Measurements from ENCODE around the gene PRKACA.

PRKACA gene

DNA sequence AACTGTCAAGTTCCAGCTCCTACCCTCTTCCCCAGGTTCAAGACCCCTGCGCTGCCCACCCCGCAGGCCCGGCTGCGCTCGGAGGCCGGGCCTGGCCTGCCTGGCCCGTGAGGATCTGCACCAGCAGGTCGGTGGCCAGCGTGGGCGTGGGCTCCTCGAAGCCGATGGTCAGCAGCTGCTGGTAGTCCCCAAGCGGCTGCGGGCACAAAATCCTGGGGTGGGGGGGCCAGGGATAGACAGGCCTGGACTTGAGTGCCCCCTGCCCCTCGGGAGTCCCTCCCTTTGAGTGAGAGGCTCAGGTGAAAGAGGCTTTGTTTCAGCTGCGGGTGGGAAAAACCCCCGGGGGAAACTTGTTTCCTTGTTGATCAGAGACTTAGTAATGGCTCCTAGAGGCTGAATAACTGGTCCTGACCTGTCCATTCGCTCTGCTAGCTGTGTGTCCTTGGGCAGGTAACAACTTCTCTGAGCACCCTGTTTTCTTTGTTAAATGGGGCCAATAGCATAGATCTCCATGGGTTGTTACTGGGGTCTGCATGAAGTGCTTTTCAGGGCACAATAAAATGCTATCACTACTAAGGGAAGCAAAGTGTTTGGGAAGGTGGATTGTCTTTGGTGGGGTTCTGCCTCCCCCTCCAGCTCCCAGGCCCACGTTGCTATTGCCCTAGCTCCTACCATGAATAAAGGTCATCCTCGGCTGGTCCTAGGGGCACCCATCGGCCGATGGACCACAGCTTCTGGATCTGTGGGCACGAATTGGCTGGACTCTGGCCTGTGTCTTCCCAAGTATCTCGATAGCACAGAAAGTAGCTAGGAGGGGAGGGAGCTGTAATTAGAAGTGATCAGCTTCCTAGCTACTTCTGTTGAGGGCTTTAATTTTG lies 35.5 kb downstream of the PRKACA start:
- TF ChIP-seq POLR2AphosphoS5 (IDR thresholded peaks at IDR 0.05; ENCODE audit: borderline replicate concordance, low read depth, low read length) = no peak
- TF ChIP-seq EZH2 (IDR thresholded peaks at IDR 0.05) = no peak
- TF ChIP-seq FOXP2 (optimal IDR thresholded peaks at IDR 0.05; ENCODE audit: control extremely low read depth, extremely low read length, insufficient read depth) = no peak
- Histone ChIP-seq H3K4me3 (peak overlapping the region; percentile 84), H3K9me3 (ENCODE audit: low read depth, low read length) (no peaks in the 10 kb centered on the region), H3K36me3 (ENCODE audit: insufficient read depth, low read length) (no peaks in the 10 kb centered on the region; the same call in 1 of the 2 replicates), H3K9ac (ENCODE audit: insufficient read length) (peak overlapping the region; percentile 67), H3K27ac (no peak overlapping the region)
- no peak for DNase-seq (ENCODE audit: low read depth, low spot score)

DNA sequence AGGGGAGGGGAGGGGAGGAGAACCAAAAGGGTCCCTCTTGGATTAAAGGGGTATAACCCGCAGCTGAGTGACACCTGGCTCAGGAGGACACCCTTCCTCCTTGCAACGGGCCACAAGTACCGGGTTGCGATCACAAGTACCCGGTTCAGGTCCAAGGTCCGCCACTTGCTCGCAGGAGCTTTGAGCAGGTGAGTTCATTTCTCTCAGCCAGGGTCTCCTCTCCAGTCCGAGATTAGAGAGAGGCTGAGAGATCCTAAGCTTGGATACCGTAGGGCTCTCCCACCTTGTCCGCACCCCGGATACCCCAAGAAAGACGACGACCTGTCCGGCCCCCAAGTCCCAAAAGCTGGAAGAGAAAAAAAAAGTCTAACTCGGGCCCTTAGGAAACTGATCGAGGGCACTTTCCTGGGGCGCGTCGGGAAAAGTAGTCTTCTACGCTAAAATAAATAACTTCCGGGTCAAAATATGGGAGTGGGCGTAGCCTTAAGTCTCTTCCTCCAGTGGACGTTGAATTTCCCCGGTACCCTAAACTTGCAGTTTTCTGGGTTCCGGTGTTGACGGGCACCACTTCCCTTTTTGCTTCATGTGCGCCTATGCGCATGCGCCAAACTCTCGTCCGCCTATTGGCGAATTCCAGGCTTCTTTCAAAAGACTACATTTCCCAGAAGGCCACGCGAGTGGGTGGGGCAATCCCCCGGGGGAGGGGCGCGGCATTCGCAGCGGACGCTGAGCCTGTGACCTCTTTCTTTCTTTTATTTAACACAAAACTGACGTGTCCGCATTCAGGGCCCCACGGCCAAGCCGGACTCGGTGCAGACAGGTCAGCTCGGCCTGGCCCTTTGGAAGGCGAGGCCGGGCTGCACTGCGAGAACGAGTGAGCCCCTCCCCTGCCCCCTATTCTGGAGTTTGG lies 36.4 kb downstream of the PRKACA start:
- Histone ChIP-seq H3K4me3 (peak overlapping the region; percentile 84), H3K9me3 (ENCODE audit: low read depth, low read length) (no peaks in the 10 kb centered on the region), H3K36me3 (ENCODE audit: insufficient read depth, low read length) (no peaks in the 10 kb centered on the region), H3K9ac (ENCODE audit: insufficient read length) (peak overlapping the region; percentile 81), H3K27ac (no peak overlapping the region)
- peak; percentile 98 for DNase-seq (ENCODE audit: low read depth, low spot score)
- TF ChIP-seq FOXP2 (optimal IDR thresholded peaks at IDR 0.05; ENCODE audit: control extremely low read depth, extremely low read length, insufficient read depth) (no peak), POLR2AphosphoS5 (IDR thresholded peaks at IDR 0.05; ENCODE audit: borderline replicate concordance, low read depth, low read length) (peak; percentile 71)

DNA sequence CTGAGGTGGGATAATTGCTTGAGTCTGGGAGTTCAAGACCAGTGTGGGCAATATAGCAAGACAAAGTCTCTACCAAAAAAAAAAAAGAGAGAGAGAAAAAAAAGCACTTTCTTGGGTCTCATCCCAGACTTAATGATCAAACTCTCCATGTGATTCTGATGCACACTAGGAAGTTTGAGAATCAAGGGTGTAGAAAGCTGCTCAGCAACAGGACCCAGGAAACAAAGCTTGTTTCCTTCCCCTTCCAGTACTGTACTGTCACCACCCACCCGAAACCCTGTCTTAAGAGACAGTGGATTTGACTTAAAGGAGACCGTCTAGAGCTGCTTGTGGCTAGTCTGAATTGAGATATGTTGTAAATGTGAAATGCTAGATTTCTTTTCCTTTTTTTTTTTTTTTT lies 39.2 kb downstream of the PRKACA start:
- Histone ChIP-seq H3K4me3 (no peak overlapping the region), H3K9ac (ENCODE audit: insufficient read length) (no peak overlapping the region), H3K9me3 (ENCODE audit: low read depth, low read length) (no peaks in the 10 kb centered on the region), H3K27ac (no peak overlapping the region), H3K36me3 (ENCODE audit: insufficient read depth, low read length) (no peaks in the 10 kb centered on the region)
- no peak for DNase-seq (ENCODE audit: low read depth, low spot score)
- TF ChIP-seq FOXP2 (optimal IDR thresholded peaks at IDR 0.05; ENCODE audit: control extremely low read depth, extremely low read length, insufficient read depth) (no peak), EZH2 (IDR thresholded peaks at IDR 0.05) (no peak), POLR2AphosphoS5 (IDR thresholded peaks at IDR 0.05; ENCODE audit: borderline replicate concordance, low read depth, low read length) (no peak)

DNA sequence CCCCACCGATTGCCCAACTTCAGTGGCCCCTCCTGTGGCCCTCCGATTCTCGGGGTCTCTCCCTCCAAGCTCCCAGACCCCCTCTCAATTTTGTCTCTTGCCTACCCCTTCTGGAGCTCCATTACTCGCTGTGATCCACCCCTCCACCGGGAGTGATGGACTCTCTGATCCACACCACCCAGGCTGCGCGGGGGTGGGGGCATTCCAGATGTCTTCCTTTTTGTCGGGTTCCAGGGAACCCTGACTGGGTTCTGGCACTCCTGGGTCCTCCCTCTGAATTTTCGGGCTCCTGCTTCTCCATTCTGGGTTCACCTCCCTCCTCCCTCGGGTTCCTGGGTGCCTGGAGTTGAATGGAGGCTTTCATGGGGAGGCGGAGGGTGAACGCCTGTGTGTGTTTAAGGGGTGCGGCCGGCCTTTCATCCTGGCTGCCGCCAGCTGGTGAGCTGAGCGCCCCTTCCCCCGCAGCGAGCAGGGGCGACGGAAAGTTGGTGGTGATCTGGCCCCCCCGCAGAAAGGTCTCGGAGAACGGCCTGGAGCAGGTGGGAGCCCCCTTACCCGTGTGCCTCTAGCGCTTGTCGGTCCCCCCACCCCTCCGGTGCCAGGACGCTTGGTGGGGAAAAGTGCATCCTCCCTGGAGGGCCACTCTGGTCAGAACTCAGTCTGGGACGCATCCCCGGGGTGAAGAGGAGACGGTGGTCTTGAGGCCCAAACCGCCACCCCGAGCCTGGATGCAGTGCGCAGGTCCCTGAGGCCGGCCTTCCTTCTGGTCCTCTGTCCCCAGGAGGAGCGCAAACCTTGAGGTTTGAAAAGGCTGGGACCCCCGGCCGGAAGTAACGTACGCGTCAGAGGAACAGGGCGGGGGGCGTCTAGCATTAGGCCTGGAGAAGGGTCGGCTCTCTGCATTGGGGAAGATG lies 43.4 kb downstream of the PRKACA start:
- H3K9ac ChIP-seq (ENCODE audit: insufficient read length) = peak overlapping the region; percentile 17
- no peak for TF ChIP-seq FOXP2 (optimal IDR thresholded peaks at IDR 0.05; ENCODE audit: control extremely low read depth, extremely low read length, insufficient read depth)
- TF ChIP-seq POLR2AphosphoS5 (IDR thresholded peaks at IDR 0.05; ENCODE audit: borderline replicate concordance, low read depth, low read length) = no peak
- no peak for TF ChIP-seq EZH2 (IDR thresholded peaks at IDR 0.05)
- H3K27ac ChIP-seq = no peak overlapping the region

DNA sequence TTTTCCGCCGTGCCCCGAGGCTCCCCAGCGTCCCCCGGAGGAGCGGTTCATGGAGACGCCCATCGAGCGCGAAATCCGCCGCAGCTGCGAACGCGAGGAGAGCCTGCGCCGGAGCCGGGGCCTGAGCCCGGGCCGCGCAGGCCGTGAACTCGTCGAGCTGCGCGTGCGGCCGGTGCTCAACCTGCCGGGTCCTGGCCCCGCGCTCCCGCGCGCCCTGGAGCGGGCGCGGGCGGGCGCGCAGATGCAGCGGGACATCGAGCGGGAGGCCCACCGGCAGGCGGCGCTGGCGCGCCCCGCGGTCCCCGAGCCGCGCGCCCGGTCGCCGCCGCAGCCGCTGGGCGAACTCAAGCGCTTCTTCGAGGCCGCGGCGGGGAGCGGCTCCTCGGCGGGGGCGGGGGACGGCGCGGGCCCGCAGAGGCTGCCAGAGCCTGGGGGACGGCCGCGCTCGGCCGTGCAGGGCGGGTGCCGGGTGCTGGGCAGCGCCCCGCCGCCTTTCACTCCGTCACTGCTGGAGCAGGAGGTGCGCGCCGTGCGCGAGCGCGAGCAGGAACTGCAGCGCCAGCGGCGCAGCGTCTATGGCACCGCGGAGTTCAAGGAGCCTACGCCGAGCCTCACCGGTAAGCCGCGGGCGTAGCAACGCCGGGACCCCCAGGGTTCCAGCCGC lies 44.2 kb downstream of the PRKACA start:
- H3K4me3 ChIP-seq = peak overlapping the region; percentile 83
- no peak for DNase-seq (ENCODE audit: low read depth, low spot score)
- no peak overlapping the region for H3K27ac ChIP-seq
- H3K9me3 ChIP-seq (ENCODE audit: low read depth, low read length) = no peaks in the 10 kb centered on the region
- H3K36me3 ChIP-seq (ENCODE audit: insufficient read depth, low read length) = no peaks in the 10 kb centered on the region
- TF ChIP-seq POLR2AphosphoS5 (IDR thresholded peaks at IDR 0.05; ENCODE audit: borderline replicate concordance, low read depth, low read length) (no peak), EZH2 (IDR thresholded peaks at IDR 0.05) (no peak), FOXP2 (optimal IDR thresholded peaks at IDR 0.05; ENCODE audit: control extremely low read depth, extremely low read length, insufficient read depth) (no peak)
- peak overlapping the region; percentile 17 for H3K9ac ChIP-seq (ENCODE audit: insufficient read length)

More for the DNA sequence above, 43.4 kb downstream of the PRKACA start:
- Histone ChIP-seq H3K36me3 (ENCODE audit: insufficient read depth, low read length) (no peaks in the 10 kb centered on the region), H3K9me3 (ENCODE audit: low read depth, low read length) (no peaks in the 10 kb centered on the region), H3K4me3 (peak overlapping the region; percentile 82)
- no peak for DNase-seq (ENCODE audit: low read depth, low spot score)

DNA sequence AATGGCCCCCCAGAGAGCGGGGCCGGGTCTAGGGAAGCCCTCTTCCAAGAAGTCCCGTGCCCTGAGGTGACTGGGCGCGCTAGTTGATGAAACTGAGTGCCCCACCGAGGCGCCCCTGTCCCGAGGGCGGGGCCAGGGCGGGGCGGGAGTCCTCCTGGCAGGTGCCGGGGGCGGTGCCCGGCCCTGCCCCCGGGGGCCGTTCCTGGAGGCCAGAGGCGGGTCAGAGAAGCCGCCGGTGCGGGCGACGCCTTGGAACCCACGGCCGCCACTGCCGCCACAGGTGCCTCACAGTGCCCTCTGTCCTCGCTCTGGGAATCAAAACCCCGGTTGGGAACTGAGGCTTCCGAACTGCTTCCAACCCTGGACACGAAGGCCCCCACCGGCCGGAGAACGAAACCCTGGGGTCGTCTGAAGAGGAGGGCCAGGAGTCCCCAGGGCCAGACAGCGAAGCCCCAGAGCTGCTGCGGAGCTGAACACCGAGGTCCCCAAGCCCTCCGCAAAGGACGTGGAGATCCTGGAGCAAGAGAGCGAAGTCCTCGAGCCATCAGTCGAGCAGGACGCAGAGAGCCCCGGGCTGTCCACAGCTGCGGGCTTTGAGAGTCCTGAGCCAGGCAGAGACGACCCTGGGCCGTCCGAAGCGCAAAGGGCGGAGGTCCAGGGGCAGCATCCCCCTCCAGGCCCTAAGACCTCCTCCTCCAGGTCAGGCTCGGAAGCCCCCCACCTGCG lies 44.9 kb downstream of the PRKACA start, which contains the start of gene MISP3:
MISP3 (plus strand) TSS at position 252 of the 726 bp plus-strand sequence. CDS start 524 bp downstream, outside the sequence.
- no peak within 1 kb of the TSS for H3K27ac ChIP-seq
- TF ChIP-seq POLR2AphosphoS5 (IDR thresholded peaks at IDR 0.05; ENCODE audit: borderline replicate concordance, low read depth, low read length) (no peak), EZH2 (IDR thresholded peaks at IDR 0.05) (no peak), FOXP2 (optimal IDR thresholded peaks at IDR 0.05; ENCODE audit: control extremely low read depth, extremely low read length, insufficient read depth) (no peak)
- no peaks in the 10 kb centered on the region for H3K9me3 ChIP-seq (ENCODE audit: low read depth, low read length)
- peak within 1 kb of the TSS; percentile 17 for H3K9ac ChIP-seq (ENCODE audit: insufficient read length)
- H3K36me3 ChIP-seq (ENCODE audit: insufficient read depth, low read length) = no peaks in the 10 kb centered on the region
- H3K4me3 ChIP-seq = peak within 1 kb of the TSS; percentile 83
- DNase-seq (ENCODE audit: low read depth, low spot score) = no peak
